Measurements from ENCODE around the gene FAM200C. TPM values are rescaled to one million over a fixed set of nuclear protein-coding genes. Genes with fewer than 3 reads are reported as not detected.
"Not testable (repeated sequence)": the region's sequence is repeated elsewhere in the genome, so short reads cannot be mapped to it uniquely, and the experiment has no call there.

The FAM200C gene
- total and polyA plus RNA-seq, 7 donors = 0.92 to 12.3 (median 4.3) TPM

GRCh38 chr5:160438316-160439204, 38.7 kb upstream of the FAM200C start:
- Histone ChIP-seq H3K4me1 (peaks cover 0 to 7% (median 6%) of the 10 kb centered on the region in 4 donors), H3K9me3 (no peaks in the 10 kb centered on the region), H3K36me3 (no peaks in the 10 kb centered on the region), H3K27ac (peak overlapping the region in 2 of 4 donors; percentile 15 to 21), H3K4me3 (peak overlapping the region; percentile 3 to 45 (median 35)), H3K27me3 (no peaks in the 10 kb centered on the region)
- WGBS, 2 donors = 2% methylated on average over 18 of the region's 18 CpGs
- DNase-seq = no peak
- no peak for TF ChIP-seq POLR2AphosphoS5 (IDR thresholded peaks at IDR 0.05)
- peak; percentile 23 to 55 (median 34) for TF ChIP-seq CTCF (IDR thresholded peaks at IDR 0.05)
- intact Hi-C loops (cut with DNase I) = no loop called here

GRCh38 chr5:160437271-160437670, 37.4 kb upstream of the FAM200C start:
- Histone ChIP-seq H3K27ac (no peak overlapping the region), H3K27me3 (no peaks in the 10 kb centered on the region), H3K4me3 (no peak overlapping the region), H3K36me3 (no peaks in the 10 kb centered on the region), H3K9me3 (no peaks in the 10 kb centered on the region), H3K4me1 (peaks cover 0 to 7% (median 6%) of the 10 kb centered on the region in 4 donors)
- intact Hi-C loops (cut with DNase I) = no loop called here
- TF ChIP-seq CTCF (IDR thresholded peaks at IDR 0.05) = no peak
- TF ChIP-seq POLR2A (IDR thresholded peaks at IDR 0.05) = no peak
- TF ChIP-seq EP300 (IDR thresholded peaks at IDR 0.05) = no peak
- no peak for DNase-seq

- H3K36me3 ChIP-seq; H3K4me3 ChIP-seq; H3K4me1 ChIP-seq; intact Hi-C loops (cut with DNase I); DNase-seq; H3K27ac ChIP-seq; H3K27me3 ChIP-seq; H3K9me3 ChIP-seq: not testable (repeated sequence)
- 32 to 47% methylated on average over 6 of the region's 6 CpGs for WGBS, 2 donors
These were observed 36.8 kb upstream of the FAM200C start for GRCh38 chr5:160436661-160437060.

GRCh38 chr5:160436017-160436416, 36.2 kb upstream of the FAM200C start:
- WGBS, 2 donors = 83 to 91% methylated on average over 4 of the region's 4 CpGs
- TF ChIP-seq POLR2A (IDR thresholded peaks at IDR 0.05) (no peak), POLR2AphosphoS5 (IDR thresholded peaks at IDR 0.05) (no peak), EP300 (IDR thresholded peaks at IDR 0.05) (no peak), CTCF (IDR thresholded peaks at IDR 0.05) (no peak)
- H3K9me3 ChIP-seq = no peaks in the 10 kb centered on the region

GRCh38 chr5:160435532-160435931, 35.7 kb upstream of the FAM200C start:
- TF ChIP-seq POLR2AphosphoS5 (IDR thresholded peaks at IDR 0.05) (no peak), CTCF (IDR thresholded peaks at IDR 0.05) (no peak), POLR2A (IDR thresholded peaks at IDR 0.05) (no peak), EP300 (IDR thresholded peaks at IDR 0.05) (no peak)
- no peak overlapping the region for H3K27ac ChIP-seq
- 85% methylated on average over 1 of the region's 1 CpG for WGBS, 2 donors
- H3K36me3 ChIP-seq = no peaks in the 10 kb centered on the region
- H3K27me3 ChIP-seq = no peaks in the 10 kb centered on the region
- intact Hi-C loops (cut with DNase I) = no loop called here
- DNase-seq = no peak
- no peaks in the 10 kb centered on the region for H3K9me3 ChIP-seq
- no peak overlapping the region for H3K4me3 ChIP-seq
- H3K4me1 ChIP-seq = peaks cover 0 to 7% (median 6%) of the 10 kb centered on the region in 4 donors

More at GRCh38 chr5:160436017-160436416, 36.2 kb upstream of the FAM200C start:
- Histone ChIP-seq H3K27me3 (no peaks in the 10 kb centered on the region), H3K36me3 (no peaks in the 10 kb centered on the region), H3K27ac (no peak overlapping the region), H3K4me3 (no peak overlapping the region), H3K4me1 (peaks cover 0 to 7% (median 6%) of the 10 kb centered on the region in 4 donors)
- no peak for DNase-seq
- intact Hi-C loops (cut with DNase I) = no loop called here

All from sigmoid colon (tissue), 7 donors.